Measurements from ENCODE around the gene IPO13. TPM values are rescaled to one million over a fixed set of nuclear protein-coding genes. Genes with fewer than 3 reads are reported as not detected.

IPO13 gene
- total and polyA plus RNA-seq, 2 experiments from 2014 or later = 20.6 to 30.7 TPM

- H3K4me1 ChIP-seq (ENCODE audit: insufficient read depth) = peaks cover 35% of the 10 kb centered on the region
- WGBS (ENCODE audit: low lambda C conversion rate, missing lambda C conversion rate) = 88% methylated on average over 4 of the region's 4 CpGs
- H3K4me3 ChIP-seq = peak overlapping the region; percentile 89
- H3K27me3 ChIP-seq = no peaks in the 10 kb centered on the region
- no peak for DNase-seq (ENCODE audit: low spot score)
- peak overlapping the region; percentile 93 for H3K4me2 ChIP-seq
- no peaks in the 10 kb centered on the region for H3K9me3 ChIP-seq (ENCODE audit: low read depth)
- no peaks in the 10 kb centered on the region for H3K36me3 ChIP-seq (replicated peaks; ENCODE audit: insufficient read depth, low read depth)
- H2AFZ ChIP-seq = no peak overlapping the region
- H4K20me1 ChIP-seq (ENCODE audit: insufficient read depth, poor library complexity, severe bottlenecking) = peaks cover 30% of the 10 kb centered on the region
- H3K79me2 ChIP-seq = peaks cover 47% of the 10 kb centered on the region
- H3K27ac ChIP-seq = peak overlapping the region; percentile 97
- no peak for TF ChIP-seq EZH2phosphoT487 (IDR thresholded peaks at IDR 0.05; ENCODE audit: low read depth, severe bottlenecking, unreplicated experiment)
- no peak for TF ChIP-seq CTCF (IDR thresholded peaks at IDR 0.05; ENCODE audit: poor library complexity)
- TF ChIP-seq EZH2 (IDR thresholded peaks at IDR 0.05; ENCODE audit: borderline replicate concordance) = no peak
- H3K9me2 ChIP-seq (replicated peaks; ENCODE audit: insufficient read depth) = no peaks in the 10 kb centered on the region
Measured at GRCh38 chr1:43976045-43976444, 29.3 kb downstream of the IPO13 start.

- DNase-seq (ENCODE audit: low spot score) = no peak
- H3K27ac ChIP-seq = no peak overlapping the region
- H3K36me3 ChIP-seq (replicated peaks; ENCODE audit: insufficient read depth, low read depth) = no peaks in the 10 kb centered on the region
- H3K4me1 ChIP-seq (ENCODE audit: insufficient read depth) = peaks cover 35% of the 10 kb centered on the region
- peaks cover 53% of the 10 kb centered on the region for H3K79me2 ChIP-seq
- no peaks in the 10 kb centered on the region for H3K9me2 ChIP-seq (replicated peaks; ENCODE audit: insufficient read depth)
- peaks cover 30% of the 10 kb centered on the region for H4K20me1 ChIP-seq (ENCODE audit: insufficient read depth, poor library complexity, severe bottlenecking)
- no peaks in the 10 kb centered on the region for H3K27me3 ChIP-seq
- 95% methylated on average over 8 of the region's 8 CpGs for WGBS (ENCODE audit: low lambda C conversion rate, missing lambda C conversion rate)
- no peak overlapping the region for H2AFZ ChIP-seq
- no peaks in the 10 kb centered on the region for H3K9me3 ChIP-seq (ENCODE audit: low read depth)
- H3K4me3 ChIP-seq = no peak overlapping the region
- no peak for TF ChIP-seq EZH2 (IDR thresholded peaks at IDR 0.05; ENCODE audit: borderline replicate concordance)
- TF ChIP-seq CTCF (IDR thresholded peaks at IDR 0.05; ENCODE audit: poor library complexity) = no peak
- no peak for TF ChIP-seq EZH2phosphoT487 (IDR thresholded peaks at IDR 0.05; ENCODE audit: low read depth, severe bottlenecking, unreplicated experiment)
- peak overlapping the region; percentile 93 for H3K4me2 ChIP-seq
Measured at GRCh38 chr1:43976890-43977289, 30.1 kb downstream of the IPO13 start.

GRCh38 chr1:43977376-43978263, 30.9 kb downstream of the IPO13 start:
- Histone ChIP-seq H2AFZ (no peak overlapping the region), H3K9me3 (ENCODE audit: low read depth) (no peaks in the 10 kb centered on the region), H3K27me3 (no peaks in the 10 kb centered on the region), H3K4me3 (no peak overlapping the region), H3K27ac (no peak overlapping the region), H3K79me2 (peaks cover 53% of the 10 kb centered on the region), H3K4me2 (peak overlapping the region; percentile 93), H3K9me2 (replicated peaks; ENCODE audit: insufficient read depth) (no peaks in the 10 kb centered on the region), H3K4me1 (ENCODE audit: insufficient read depth) (peaks cover 35% of the 10 kb centered on the region), H4K20me1 (ENCODE audit: insufficient read depth, poor library complexity, severe bottlenecking) (peaks cover 30% of the 10 kb centered on the region), H3K36me3 (replicated peaks; ENCODE audit: insufficient read depth, low read depth) (no peaks in the 10 kb centered on the region)
- 86% methylated on average over 9 of the region's 9 CpGs for WGBS (ENCODE audit: low lambda C conversion rate, missing lambda C conversion rate)
- DNase-seq (ENCODE audit: low spot score) = no peak
- no peak for TF ChIP-seq EZH2 (IDR thresholded peaks at IDR 0.05; ENCODE audit: borderline replicate concordance)
- TF ChIP-seq CTCF (IDR thresholded peaks at IDR 0.05; ENCODE audit: poor library complexity) = no peak
- TF ChIP-seq EZH2phosphoT487 (IDR thresholded peaks at IDR 0.05; ENCODE audit: low read depth, severe bottlenecking, unreplicated experiment) = no peak

Measured in hepatocyte (in vitro differentiated cells).